IMR-90 (cell line): ENCODE results near the gene HTR3C. TPM values are rescaled to one million over a fixed set of nuclear protein-coding genes. Genes with fewer than 3 reads are reported as not detected.

ENCODE experiments used
- ATAC-seq: fragments of 200-7000 bp; cut with Tn5 transposase; 2 replicates; pipeline ENCODE4 v1.9.1; 2020; ENCODE audit warnings: low read depth, mild to moderate bottlenecking, moderate library complexity
- BruUV-seq: library from RNA; stranded (reverse); fragments of 400-500 nt; replicated peaks from 2 replicates; lab custom pipeline; 2021; lab: Mats Ljungman, UMichigan
- CTCF ChIA-PET: fragments of 300-600 bp; formaldehyde crosslinking; extraction: SDS; loops from one replicate; lab custom pipeline; 2021; ENCODE audit warnings: antibody characterized with exemption; lab: Yijun Ruan, JAX
- POLR2A ChIA-PET: fragments of 300-600 bp; sonication (Branson Sonifier 250); formaldehyde crosslinking; loops from one replicate; lab custom pipeline; 2022; ENCODE audit warnings: antibody characterized with exemption; ENCODE audit not compliant: unreplicated experiment; lab: Charles Lee
- DNase-seq: peaks from one replicate; pipeline ENCODE4 v3.0.0; 2013
- H2AFZ ChIP-seq: replicated peaks from 2 replicates; pipeline ENCODE3; 2013; ENCODE audit warnings: low read length, mild to moderate bottlenecking; ENCODE audit not compliant: poor library complexity
- H2AK5ac ChIP-seq: 2 replicates; pipeline ENCODE4 v1.6.1; 2013; ENCODE audit warnings: low read depth, low read length, inconsistent platforms
- H2AK9ac ChIP-seq: replicated peaks from 2 replicates; pipeline ENCODE3; 2013; ENCODE audit warnings: mild to moderate bottlenecking, low read depth, low read length, moderate library complexity; ENCODE audit not compliant: poor library complexity
- H2BK120ac ChIP-seq: 2 replicates; pipeline ENCODE4 v1.6.1; 2013; ENCODE audit warnings: low read depth, low read length, inconsistent platforms
- H2BK15ac ChIP-seq: 3 replicates; pipeline ENCODE4 v1.6.1; 2013; ENCODE audit warnings: low read depth, low read length, inconsistent platforms
- H2BK20ac ChIP-seq: 2 replicates; pipeline ENCODE4 v1.6.1; 2013; ENCODE audit warnings: low read depth, mild to moderate bottlenecking, inconsistent platforms, low read length, moderate library complexity
- H2BK5ac ChIP-seq: 2 replicates; pipeline ENCODE4 v1.6.1; 2013; ENCODE audit warnings: mild to moderate bottlenecking, low read depth, low read length, inconsistent platforms; ENCODE audit not compliant: poor library complexity, severe bottlenecking
- H3K14ac ChIP-seq: replicated peaks from 2 replicates; pipeline ENCODE4 v1.6.1; 2013; ENCODE audit warnings: low read depth, low read length, inconsistent platforms
- H3K18ac ChIP-seq: 2 replicates; pipeline ENCODE4 v1.6.1; 2013; ENCODE audit warnings: low read depth, low read length, control low read depth
- H3K23ac ChIP-seq: 2 replicates; pipeline ENCODE4 v1.6.1; 2013; ENCODE audit warnings: low read depth, low read length, inconsistent platforms
- H3K27ac ChIP-seq: 2 replicates; pipeline ENCODE4 v1.5.1; 2013; ENCODE audit warnings: mild to moderate bottlenecking, control low read depth, low read length; ENCODE audit not compliant: insufficient read depth
- H3K27me3 ChIP-seq: 2 replicates; pipeline ENCODE4 v1.6.1; 2013; ENCODE audit warnings: low read length; ENCODE audit not compliant: control insufficient read depth, insufficient read depth
- H3K36me3 ChIP-seq: 2 replicates; pipeline ENCODE4 v1.6.1; 2013; ENCODE audit warnings: low read length, mixed read lengths; ENCODE audit not compliant: control insufficient read depth, insufficient read depth
- H3K4ac ChIP-seq: 2 replicates; pipeline ENCODE4 v1.6.1; 2013; ENCODE audit warnings: low read depth, low read length, inconsistent platforms
- H3K4me1 ChIP-seq: 2 replicates; pipeline ENCODE4 v1.6.1; 2013; ENCODE audit warnings: low read length, mixed read lengths; ENCODE audit not compliant: control insufficient read depth, insufficient read depth
- H3K4me2 ChIP-seq: 2 replicates; pipeline ENCODE4 v1.6.1; 2013; ENCODE audit warnings: low read depth, mild to moderate bottlenecking, control low read depth, low read length, moderate library complexity
- H3K4me3 ChIP-seq: 2 replicates; pipeline ENCODE4 v1.5.1; 2013; ENCODE audit warnings: low read depth, mild to moderate bottlenecking, control low read depth, low read length, moderate library complexity; ENCODE audit not compliant: insufficient read depth
- H3K56ac ChIP-seq: 2 replicates; pipeline ENCODE4 v1.6.1; 2013; ENCODE audit warnings: low read length, inconsistent platforms; ENCODE audit not compliant: insufficient read depth; ENCODE audit errors: extremely low read depth
- H3K79me1 ChIP-seq, 2 experiments: 2 replicates each; pipeline ENCODE4 v1.6.1; 2013; ENCODE audit warnings: low read length in 2 of 2, inconsistent platforms in 1 of 2, low read depth in 1 of 2
- H3K9ac ChIP-seq: 2 replicates; pipeline ENCODE4 v1.6.1; 2013; ENCODE audit warnings: low read depth, low read length, control low read depth
- H3K9me1 ChIP-seq: 2 replicates; pipeline ENCODE4 v1.6.1; 2013; ENCODE audit warnings: low read length, inconsistent platforms; ENCODE audit not compliant: insufficient read depth
- H3K9me3 ChIP-seq: 2 replicates; pipeline ENCODE4 v1.6.1; 2013; ENCODE audit warnings: low read length; ENCODE audit not compliant: control insufficient read depth, insufficient read depth
- H4K20me1 ChIP-seq: 2 replicates; pipeline ENCODE4 v1.6.1; 2013; ENCODE audit warnings: low read length, inconsistent platforms; ENCODE audit not compliant: insufficient read depth
- H4K5ac ChIP-seq: 2 replicates; pipeline ENCODE4 v1.6.1; 2013; ENCODE audit warnings: mild to moderate bottlenecking, low read depth, low read length, control low read depth
- H4K8ac ChIP-seq, 2 experiments: 2 replicates each; pipeline ENCODE4 v1.6.1; 2013; ENCODE audit warnings: low read depth in 2 of 2, low read length in 2 of 2, control low read depth in 1 of 2, inconsistent platforms in 1 of 2
- H4K91ac ChIP-seq: 2 replicates; pipeline ENCODE4 v1.6.1; 2013; ENCODE audit warnings: low read depth, low read length, inconsistent platforms; ENCODE audit not compliant: insufficient read depth
- CHD1 ChIP-seq: IDR thresholded peaks from 2 replicates; pipeline ENCODE4 v1.6.1; 2012; ENCODE audit warnings: low read depth, low read length, improper control_type of control experiment
- FOS ChIP-seq: fragments of 150-350 bp; IDR thresholded peaks from 2 replicates; pipeline ENCODE4 v1.6.1; 2016; ENCODE audit warnings: low read depth, low read length
- NFE2L2 ChIP-seq: fragments of 150-350 bp; IDR thresholded peaks from 2 replicates; pipeline ENCODE4 v1.6.1; 2016; ENCODE audit warnings: low read depth, mild to moderate bottlenecking, low read length
- RAD21 ChIP-seq: IDR thresholded peaks from 2 replicates; pipeline ENCODE4 v1.6.1; 2012; ENCODE audit warnings: low read length, improper control_type of control experiment
- RCOR1 ChIP-seq: IDR thresholded peaks from 2 replicates; pipeline ENCODE4 v1.6.1; 2012; ENCODE audit warnings: mild to moderate bottlenecking, low read length, improper control_type of control experiment; ENCODE audit not compliant: insufficient replicate concordance
- RFX5 ChIP-seq: IDR thresholded peaks from 2 replicates; pipeline ENCODE4 v1.8.0; 2012; ENCODE audit warnings: low read depth, mild to moderate bottlenecking, low read length, moderate library complexity
- SMC3 ChIP-seq: fragments of 150-350 bp; IDR thresholded peaks from 2 replicates; pipeline ENCODE4 v1.6.1; 2016; ENCODE audit warnings: low read depth, mild to moderate bottlenecking, antibody characterized with exemption, low read length, moderate library complexity
- WGBS, 2 experiments: methylation state at CpG; one replicate each; pipeline versions ENCODE4 v1.1.5 to v1.1.7; 2013; ENCODE audit warnings: missing lambda C conversion rate in 2 of 2; ENCODE audit not compliant: insufficient read length in 1 of 2; ENCODE audit errors: extremely low coverage in 2 of 2; 5-methylcytosine and 5-hydroxymethylcytosine counted together
- dilution Hi-C: fragments of 300-500 bp; cut with HindIII; formaldehyde crosslinking; loops from one replicate; pipeline ENCODE4 v1.14.3; 2018; ENCODE audit warnings: low sequenced_read_pairs; ENCODE audit not compliant: unreplicated experiment
- in situ Hi-C: fragments of 300-500 bp; cut with MboI; formaldehyde crosslinking; loops from 3 replicates; pipeline ENCODE4 v1.14.3; 2019; ENCODE audit warnings: low sequenced_read_pairs, inconsistent platforms, mixed read lengths
- intact Hi-C: fragments of 100-400 bp; cut with micrococcal nuclease; formaldehyde crosslinking; loops from 2 replicates; pipeline ENCODE4 v1.10.0; 2022
- polyA plus RNA-seq, 3 experiments: library from polyadenylated mRNA; depleted of rRNA; stranded (reverse); fragments of >200 nt; gene quantifications; 2 replicates each; pipeline ENCODE4 v1.2.3, GENCODE V29; 2012; ENCODE audit warnings: low replicate concordance in 1 of 3
- total RNA-seq: library from RNA; depleted of rRNA; stranded (reverse); fragments of >200 nt; gene quantifications from 2 replicates; pipeline ENCODE4 v1.2.3, GENCODE V29; 2012
- TF ChIP-seq, protein P1 (sequence below): fragments of 150-350 bp; IDR thresholded peaks from 2 replicates; pipeline ENCODE4 v1.6.1; 2017; ENCODE audit warnings: mild to moderate bottlenecking, antibody characterized with exemption, low read length, low read depth
- TF ChIP-seq, protein P2 (sequence below): conservative IDR thresholded peaks from 2 replicates; pipeline ENCODE4 v1.5.1; 2012; ENCODE audit warnings: mild to moderate bottlenecking, low read depth, low read length, improper control_type of control experiment
- TF ChIP-seq, protein P3 (sequence below): fragments of 150-350 bp; IDR thresholded peaks from 2 replicates; pipeline ENCODE4 v1.6.1; 2016; ENCODE audit warnings: low read depth, mild to moderate bottlenecking, low read length, moderate library complexity, borderline replicate concordance

The HTR3C gene
- total and polyA plus RNA-seq, 2 of the 4 experiments (the other 2 are of a cell fraction): not detected

DNA sequence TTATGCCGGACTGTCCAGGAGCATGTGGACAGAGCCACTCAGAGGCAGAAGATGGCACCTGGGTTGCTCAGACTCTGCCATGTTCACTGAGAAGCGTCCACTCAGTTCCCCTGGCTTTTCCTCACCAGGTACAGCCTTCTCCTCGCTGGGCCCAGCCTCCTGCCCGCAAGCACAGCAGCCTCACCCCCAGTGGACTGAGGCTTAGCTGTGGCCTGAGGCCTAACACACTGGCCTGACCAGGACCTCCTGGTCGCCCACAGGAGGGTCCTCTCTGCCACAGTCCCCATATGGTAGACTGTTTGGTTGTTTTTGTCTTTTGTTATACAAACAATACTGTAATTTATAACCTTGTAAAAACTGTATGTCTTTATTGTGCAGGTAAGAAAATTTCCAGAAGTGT, 15.5 kb downstream of the HTR3C start:
- Histone ChIP-seq H3K4me3 (no peak overlapping the region), H3K9ac (no peak overlapping the region), H2BK5ac (no peak overlapping the region), H3K27ac (no peak overlapping the region), H3K18ac (no peak overlapping the region), H3K23ac (no peak overlapping the region), H2AK9ac (no peak overlapping the region), H2BK20ac (no peak overlapping the region), H3K9me1 (no peaks in the 10 kb centered on the region; the same call in 1 of the 2 replicates), H2BK120ac (no peak overlapping the region), H2AFZ (no peak overlapping the region), H4K20me1 (no peaks in the 10 kb centered on the region), H3K4me1 (no peaks in the 10 kb centered on the region), H3K27me3 (peaks cover 4% of the 10 kb centered on the region), H3K14ac (no peak overlapping the region), H2BK15ac (no peak overlapping the region), H3K36me3 (no peaks in the 10 kb centered on the region), H3K4ac (no peak overlapping the region), H3K79me1 (no peaks in the 10 kb centered on the region), H4K91ac (no peak overlapping the region), H3K4me2 (no peak overlapping the region), H3K9me3 (no peaks in the 10 kb centered on the region), H4K5ac (no peak overlapping the region), H2AK5ac (no peak overlapping the region), H4K8ac (no peak overlapping the region), H3K56ac (no peak overlapping the region)
- TF ChIP-seq RAD21: no peak
- TF ChIP-seq, protein P1, sequence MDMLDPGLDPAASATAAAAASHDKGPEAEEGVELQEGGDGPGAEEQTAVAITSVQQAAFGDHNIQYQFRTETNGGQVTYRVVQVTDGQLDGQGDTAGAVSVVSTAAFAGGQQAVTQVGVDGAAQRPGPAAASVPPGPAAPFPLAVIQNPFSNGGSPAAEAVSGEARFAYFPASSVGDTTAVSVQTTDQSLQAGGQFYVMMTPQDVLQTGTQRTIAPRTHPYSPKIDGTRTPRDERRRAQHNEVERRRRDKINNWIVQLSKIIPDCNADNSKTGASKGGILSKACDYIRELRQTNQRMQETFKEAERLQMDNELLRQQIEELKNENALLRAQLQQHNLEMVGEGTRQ: no peak
- no peak for TF ChIP-seq NFE2L2
- TF ChIP-seq CHD1: no peak
- no peak for TF ChIP-seq RFX5
- TF ChIP-seq SMC3: no peak
- no peak for TF ChIP-seq RCOR1
- TF ChIP-seq, protein P2, sequence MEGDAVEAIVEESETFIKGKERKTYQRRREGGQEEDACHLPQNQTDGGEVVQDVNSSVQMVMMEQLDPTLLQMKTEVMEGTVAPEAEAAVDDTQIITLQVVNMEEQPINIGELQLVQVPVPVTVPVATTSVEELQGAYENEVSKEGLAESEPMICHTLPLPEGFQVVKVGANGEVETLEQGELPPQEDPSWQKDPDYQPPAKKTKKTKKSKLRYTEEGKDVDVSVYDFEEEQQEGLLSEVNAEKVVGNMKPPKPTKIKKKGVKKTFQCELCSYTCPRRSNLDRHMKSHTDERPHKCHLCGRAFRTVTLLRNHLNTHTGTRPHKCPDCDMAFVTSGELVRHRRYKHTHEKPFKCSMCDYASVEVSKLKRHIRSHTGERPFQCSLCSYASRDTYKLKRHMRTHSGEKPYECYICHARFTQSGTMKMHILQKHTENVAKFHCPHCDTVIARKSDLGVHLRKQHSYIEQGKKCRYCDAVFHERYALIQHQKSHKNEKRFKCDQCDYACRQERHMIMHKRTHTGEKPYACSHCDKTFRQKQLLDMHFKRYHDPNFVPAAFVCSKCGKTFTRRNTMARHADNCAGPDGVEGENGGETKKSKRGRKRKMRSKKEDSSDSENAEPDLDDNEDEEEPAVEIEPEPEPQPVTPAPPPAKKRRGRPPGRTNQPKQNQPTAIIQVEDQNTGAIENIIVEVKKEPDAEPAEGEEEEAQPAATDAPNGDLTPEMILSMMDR: no peak
- TF ChIP-seq FOS: no peak
- TF ChIP-seq, protein P3, sequence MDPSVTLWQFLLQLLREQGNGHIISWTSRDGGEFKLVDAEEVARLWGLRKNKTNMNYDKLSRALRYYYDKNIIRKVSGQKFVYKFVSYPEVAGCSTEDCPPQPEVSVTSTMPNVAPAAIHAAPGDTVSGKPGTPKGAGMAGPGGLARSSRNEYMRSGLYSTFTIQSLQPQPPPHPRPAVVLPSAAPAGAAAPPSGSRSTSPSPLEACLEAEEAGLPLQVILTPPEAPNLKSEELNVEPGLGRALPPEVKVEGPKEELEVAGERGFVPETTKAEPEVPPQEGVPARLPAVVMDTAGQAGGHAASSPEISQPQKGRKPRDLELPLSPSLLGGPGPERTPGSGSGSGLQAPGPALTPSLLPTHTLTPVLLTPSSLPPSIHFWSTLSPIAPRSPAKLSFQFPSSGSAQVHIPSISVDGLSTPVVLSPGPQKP: no peak
- 100% methylated on average over 1 of the region's 5 CpGs; no CpG with 5 or more reads in 1 of the 2 experiments for WGBS, 2 experiments
- ATAC-seq (no peak), DNase-seq (no peak)
- in situ Hi-C loops (no loop called here), intact Hi-C loops (no loop called here), dilution Hi-C loops (no loop called here)
- ChIA-PET POLR2A (no interaction called here), CTCF (no interaction called here)
- BruUV-seq: no TSS peak
